Heart left ventricle (tissue), 16 donors: ENCODE measurements around the gene ITK. TPM values are rescaled to one million over a fixed set of nuclear protein-coding genes. Genes with fewer than 3 reads are reported as not detected.

Source experiments
- ATAC-seq, 4 donors: fragments of 200-7000 bp; cut with Tn5 transposase; one replicate each; pipeline ENCODE4 v1.9.1; 2020 to 2022; ENCODE audit warnings: moderate library complexity in 4 of 4, mild to moderate bottlenecking in 3 of 4, moderate number of reproducible peaks in 1 of 4
- DNase-seq, 5 donors: peaks; one replicate each; pipeline ENCODE4 v3.0.0-alpha.2; 2020
- H3K27ac ChIP-seq, 12 donors: fragments of 200-600 bp; sonication (generic) in 4 of 12; one replicate each; pipeline versions ENCODE4 v1.5.0 to v1.8.0; 2016 to 2022; ENCODE audit warnings: mild to moderate bottlenecking in 2 of 12
- H3K27me3 ChIP-seq, 9 donors: fragments of 200-600 bp; sonication (generic) in 2 of 9; one replicate each; pipeline versions ENCODE4 v1.5.1 to v1.8.0; 2016 to 2022; ENCODE audit warnings: mild to moderate bottlenecking in 3 of 9
- H3K36me3 ChIP-seq, 9 donors: fragments of 200-600 bp; sonication (generic) in 2 of 9; one replicate each; pipeline versions ENCODE4 v1.5.0 to v1.8.0; 2018 to 2022; ENCODE audit warnings: mild to moderate bottlenecking in 2 of 9
- H3K4me1 ChIP-seq, 12 donors: fragments of 200-600 bp; sonication (generic) in 4 of 12; one replicate each; pipeline versions ENCODE4 v1.5.0 to v1.8.0; 2016 to 2022; ENCODE audit warnings: mild to moderate bottlenecking in 3 of 12
- H3K4me3 ChIP-seq, 12 donors: fragments of 200-600 bp; sonication (generic) in 4 of 12; one replicate each; pipeline versions ENCODE4 v1.5.0 to v1.8.0; 2017 to 2022; ENCODE audit warnings: mild to moderate bottlenecking in 9 of 12, moderate library complexity in 4 of 12
- H3K9me3 ChIP-seq, 12 donors: fragments of 200-600 bp; sonication (generic) in 4 of 12; one replicate each; pipeline versions ENCODE4 v1.5.0 to v1.8.0; 2016 to 2022; ENCODE audit warnings: mild to moderate bottlenecking in 1 of 12
- POLR2A ChIP-seq, 2 donors: fragments of 450-650 bp; IDR thresholded peaks; one replicate each; pipeline ENCODE4 v1.6.1; 2017; ENCODE audit warnings: antibody characterized with exemption in 2 of 2, mild to moderate bottlenecking in 2 of 2, moderate library complexity in 2 of 2
- WGBS, 4 donors: extraction: QIAGEN DNeasy Blood & Tissue Kit in 2 of 4; methylation state at CpG; one replicate each; pipeline versions ENCODE4 v1.1.5 to v1.1.7; 2013 to 2018; 5-methylcytosine and 5-hydroxymethylcytosine counted together
- intact Hi-C, 10 donors: fragments of 100-400 bp; cut with DNase I; formaldehyde crosslinking; loops; one replicate each; pipeline versions ENCODE4 v1.11.1 to v1.14.2; 2022
- polyA plus RNA-seq, 2 donors: library from polyadenylated mRNA; stranded (reverse); fragments of 200-250 nt; gene quantifications; one replicate each; pipeline ENCODE4 v1.2.3, GENCODE V29; 2013
- total RNA-seq, 9 donors: library from RNA; depleted of rRNA in 2 of 9; stranded (reverse); fragments of >200 nt in 2 of 9; fragmentation: NEBNext Ultra II Directional in 3 of 9; extraction: Animal tissue kit (Norgen Biotek cat#: 25700) in 3 of 9; gene quantifications; one replicate each; pipeline versions ENCODE4 v1.1.0 to v1.2.4, GENCODE V29; 2016 to 2023
- TF ChIP-seq, protein P1 (sequence below), 12 donors: fragments of 200-600 bp; sonication (generic) in 4 of 12; IDR thresholded peaks; one replicate each; pipeline versions ENCODE4 v1.5.0 to v1.8.0; 2018 to 2022; ENCODE audit warnings: antibody characterized with exemption in 12 of 12, mild to moderate bottlenecking in 5 of 12
- donor health status: ischemic (EF 13 %, LVEDD 7.1; RV severe dilation, severe dysfunction).
- donor health status: healthy with polysubstance abuse.
- donor health status: DM: no; HTN: yes; CAD: no.
- donor health status: DM: no; HTN: no; CAD: no.
- donor health status: ischemic (EF 25% LVEDD 6.9; RV normal size, moderate dysfunction).
- donor health status: ischemic (EF 25% LVEDD 5.7; RV mildly dilated, moderate dysfunction).
- donor health status: healthy.
- donor health status: DM: yes; HTN: yes; CAD: no.
- donor health status: ischemic (EF 35%, LVEDD 5.7; RV mildly dilated, moderate dysfunction).
- donor health status: nonischemic (EF 11% LVEDD 7.7; RV severe dilation, severe dysfunction).
- donor health status: DM: yes; HTN: yes; CAD: no.
- donor health status: PGD.
- donor health status: ischemic (EF 29% LVEDD 5.4; RV normal size, mild dysfunction).
- donor health status: nonischemic (EF 23%, LVEDD 6.1; RV moderate dilation, normal function).

Gene ITK
- total and polyA plus RNA-seq, 11 donors: 0.09 to 7.3 (median 0.42) TPM

GRCh38 chr5:157253547-157253946 is 72.9 kb downstream of the ITK start:
- WGBS, 4 donors: 0 to 7% (median 4%) methylated on average over 2 of the region's 2 CpGs
- no peaks in the 10 kb centered on the region for H3K27me3 ChIP-seq
- DNase-seq (no peak), ATAC-seq (peak; percentile 81 to 88 (median 85))
- TF ChIP-seq POLR2A (IDR thresholded peaks at IDR 0.05): no peak
- TF ChIP-seq, protein P1, sequence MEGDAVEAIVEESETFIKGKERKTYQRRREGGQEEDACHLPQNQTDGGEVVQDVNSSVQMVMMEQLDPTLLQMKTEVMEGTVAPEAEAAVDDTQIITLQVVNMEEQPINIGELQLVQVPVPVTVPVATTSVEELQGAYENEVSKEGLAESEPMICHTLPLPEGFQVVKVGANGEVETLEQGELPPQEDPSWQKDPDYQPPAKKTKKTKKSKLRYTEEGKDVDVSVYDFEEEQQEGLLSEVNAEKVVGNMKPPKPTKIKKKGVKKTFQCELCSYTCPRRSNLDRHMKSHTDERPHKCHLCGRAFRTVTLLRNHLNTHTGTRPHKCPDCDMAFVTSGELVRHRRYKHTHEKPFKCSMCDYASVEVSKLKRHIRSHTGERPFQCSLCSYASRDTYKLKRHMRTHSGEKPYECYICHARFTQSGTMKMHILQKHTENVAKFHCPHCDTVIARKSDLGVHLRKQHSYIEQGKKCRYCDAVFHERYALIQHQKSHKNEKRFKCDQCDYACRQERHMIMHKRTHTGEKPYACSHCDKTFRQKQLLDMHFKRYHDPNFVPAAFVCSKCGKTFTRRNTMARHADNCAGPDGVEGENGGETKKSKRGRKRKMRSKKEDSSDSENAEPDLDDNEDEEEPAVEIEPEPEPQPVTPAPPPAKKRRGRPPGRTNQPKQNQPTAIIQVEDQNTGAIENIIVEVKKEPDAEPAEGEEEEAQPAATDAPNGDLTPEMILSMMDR (IDR thresholded peaks at IDR 0.05): peak; percentile 67 to 85 (median 79)
- no peaks in the 10 kb centered on the region for H3K9me3 ChIP-seq
- peak overlapping the region in 1 of 12 donors; percentile 58 for H3K27ac ChIP-seq
- peaks cover 0 to 49% (median 0%) of the 10 kb centered on the region in 12 donors for H3K4me1 ChIP-seq
- intact Hi-C loops: loop anchor here in 5 of 10 donors (2.0 to 5.0 kb wide), 3 partner anchors 55 to 59 kb away; no protein-coding TSS in a partner anchor
- H3K4me3 ChIP-seq: no peak overlapping the region
- no peaks in the 10 kb centered on the region for H3K36me3 ChIP-seq

GRCh38 chr5:157258450-157258849 is 77.8 kb downstream of the ITK start:
- no peak for TF ChIP-seq POLR2A (IDR thresholded peaks at IDR 0.05)
- TF ChIP-seq, protein P1 (IDR thresholded peaks at IDR 0.05): no peak
- WGBS, 4 donors: 88 to 94% (median 91%) methylated on average over 6 of the region's 6 CpGs
- intact Hi-C loops: loop anchor here in 3 of 10 donors (5.0 kb wide), 1 partner anchor 54 kb away; no protein-coding TSS in a partner anchor
- Histone ChIP-seq H3K9me3 (no peaks in the 10 kb centered on the region), H3K36me3 (no peaks in the 10 kb centered on the region), H3K27ac (no peak overlapping the region), H3K4me1 (peaks cover 0 to 13% (median 0%) of the 10 kb centered on the region in 12 donors), H3K4me3 (no peak overlapping the region), H3K27me3 (no peaks in the 10 kb centered on the region)
- ATAC-seq (no peak), DNase-seq (no peak)

DNA sequence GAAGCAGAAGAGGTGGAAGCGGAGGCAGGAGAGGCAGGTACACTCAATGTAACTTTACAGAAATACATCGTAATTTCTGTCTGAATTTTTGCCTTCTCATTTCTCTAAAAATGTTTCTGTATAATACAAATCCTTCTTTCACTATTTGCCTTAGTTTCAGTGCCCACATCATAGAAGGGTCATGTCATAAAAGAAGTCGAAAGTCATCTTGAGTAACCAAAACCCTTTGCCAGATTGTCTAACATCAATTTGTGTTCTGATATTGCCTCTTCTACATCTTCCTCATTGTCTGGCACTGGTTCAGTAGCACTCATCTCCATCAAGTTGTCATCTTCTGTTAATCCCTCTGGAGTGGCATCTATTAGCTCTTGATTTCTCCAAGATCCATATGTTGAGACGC is 79.1 kb downstream of the ITK start:
- no peak for ATAC-seq
- Histone ChIP-seq H3K36me3 (no peaks in the 10 kb centered on the region), H3K27me3 (no peaks in the 10 kb centered on the region), H3K27ac (no peak overlapping the region), H3K4me3 (no peak overlapping the region), H3K4me1 (peaks cover 0 to under 1% (median 0%) of the 10 kb centered on the region in 12 donors), H3K9me3 (no peaks in the 10 kb centered on the region)
- no peak for DNase-seq
- intact Hi-C loops: loop anchor here in 4 of 10 donors (5.0 kb wide), 2 partner anchors 43 to 53 kb away; no protein-coding TSS in a partner anchor
- 88 to 90% (median 88%) methylated on average over 4 of the region's 4 CpGs for WGBS, 4 donors
- TF ChIP-seq, protein P1 (IDR thresholded peaks at IDR 0.05): no peak
- no peak for TF ChIP-seq POLR2A (IDR thresholded peaks at IDR 0.05)

DNA sequence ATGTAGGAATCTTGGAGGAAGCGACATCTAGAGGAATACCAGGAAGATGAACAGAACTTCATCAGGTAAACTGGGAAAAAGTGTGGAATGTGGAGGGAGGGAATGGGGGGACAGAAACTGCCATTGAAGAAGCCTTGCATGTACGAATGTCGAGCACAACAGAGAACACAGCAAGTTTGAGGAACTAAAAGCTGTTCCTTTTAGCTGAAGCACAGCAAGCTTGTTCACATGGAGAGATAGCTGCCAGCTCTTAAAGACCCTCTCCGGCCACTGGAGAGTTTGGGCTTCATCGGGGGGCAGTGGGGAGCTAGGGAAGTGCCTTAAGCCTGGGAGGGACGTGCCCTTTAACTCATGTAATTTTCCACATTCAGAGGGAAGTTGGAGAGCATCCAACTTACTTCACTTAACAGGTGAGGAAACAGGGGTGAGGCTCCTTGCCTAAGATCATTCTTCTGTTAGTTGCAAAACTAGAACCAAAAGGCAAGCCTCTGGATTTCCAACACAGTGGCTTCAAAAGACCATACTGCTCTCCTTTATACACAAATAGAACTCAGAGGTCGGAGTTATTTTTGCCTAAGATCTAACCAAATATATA is 83.0 kb downstream of the ITK start:
- intact Hi-C loops: loop anchor here in 1 of 10 donors (5.0 kb wide), 1 partner anchor 39 kb away; no protein-coding TSS in a partner anchor
- no peak for DNase-seq
- TF ChIP-seq POLR2A (IDR thresholded peaks at IDR 0.05): no peak
- TF ChIP-seq, protein P1 (IDR thresholded peaks at IDR 0.05): no peak
- Histone ChIP-seq H3K36me3 (no peaks in the 10 kb centered on the region), H3K4me1 (peaks cover 0 to 29% (median 12%) of the 10 kb centered on the region in 12 donors), H3K4me3 (no peak overlapping the region), H3K27ac (no peak overlapping the region), H3K9me3 (no peaks in the 10 kb centered on the region), H3K27me3 (peaks cover 0 to 5% (median 0%) of the 10 kb centered on the region in 9 donors)
- no peak for ATAC-seq
- WGBS, 4 donors: 64 to 75% (median 70%) methylated on average over 7 of the region's 7 CpGs
